Mucosa of stomach (tissue), 1 donor: ENCODE results near the gene TRMT2A.

ENCODE experiments used
- H3K27me3 ChIP-seq: one replicate; pipeline ENCODE4 v1.7.0; 2013; ENCODE audit warnings: mild to moderate bottlenecking, low read length; ENCODE audit not compliant: control insufficient read depth, insufficient read depth
- H3K36me3 ChIP-seq: one replicate; pipeline ENCODE4 v1.7.0; 2013; ENCODE audit warnings: low read length; ENCODE audit not compliant: control insufficient read depth, insufficient read depth
- H3K4me1 ChIP-seq: one replicate; pipeline ENCODE4 v1.7.0; 2013; ENCODE audit warnings: mild to moderate bottlenecking, low read length; ENCODE audit not compliant: control insufficient read depth, insufficient read depth
- H3K4me3 ChIP-seq: one replicate; pipeline ENCODE4 v1.7.0; 2013; ENCODE audit warnings: low read length
- H3K9ac ChIP-seq: one replicate; pipeline ENCODE4 v1.7.0; 2013; ENCODE audit warnings: mild to moderate bottlenecking, low read length, moderate library complexity
- H3K9me3 ChIP-seq: one replicate; pipeline ENCODE4 v1.7.0; 2013; ENCODE audit warnings: mild to moderate bottlenecking, low read length, moderate library complexity; ENCODE audit not compliant: control insufficient read depth
- donor health status: Pancreatic carcinoma.

Gene TRMT2A

DNA sequence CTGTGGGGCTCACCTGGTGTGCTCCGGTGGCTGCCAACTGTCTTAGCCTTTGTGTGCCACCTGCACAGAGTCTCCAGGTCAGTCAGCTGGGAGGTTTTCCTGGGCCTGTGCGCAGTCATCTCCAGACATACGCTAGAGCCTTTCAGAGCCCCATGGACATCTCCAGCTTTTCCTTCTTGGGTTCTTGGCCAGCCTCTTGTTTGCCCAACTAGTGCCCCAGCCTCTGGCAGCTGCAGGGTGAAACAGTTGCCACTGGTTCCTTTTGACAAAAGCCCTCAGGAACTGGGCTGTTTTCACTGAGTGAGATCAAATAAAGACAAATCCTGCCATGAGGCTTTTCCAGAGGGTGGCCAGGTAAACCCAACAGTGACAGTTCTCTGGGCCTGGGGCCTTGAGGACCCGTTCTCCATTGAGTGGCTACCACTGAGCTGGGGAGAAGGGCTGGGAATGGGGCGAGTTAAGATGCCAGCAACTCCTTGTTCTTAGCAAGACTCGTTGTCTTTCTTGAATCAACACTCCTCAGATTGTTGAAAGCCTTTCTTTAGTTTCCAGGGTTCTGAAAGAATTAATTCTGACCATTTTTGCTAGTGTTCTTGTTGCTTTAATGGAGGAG lies 17.8 kb downstream of the TRMT2A start:
- Histone ChIP-seq H3K9me3 (no peaks in the 10 kb centered on the region), H3K27me3 (no peaks in the 10 kb centered on the region), H3K4me1 (no peaks in the 10 kb centered on the region), H3K9ac (no peak overlapping the region), H3K4me3 (no peak overlapping the region), H3K36me3 (peaks cover 15% of the 10 kb centered on the region)

- Histone ChIP-seq H3K4me1 (no peaks in the 10 kb centered on the region), H3K9me3 (no peaks in the 10 kb centered on the region), H3K9ac (no peak overlapping the region), H3K36me3 (peaks cover 14% of the 10 kb centered on the region), H3K27me3 (no peaks in the 10 kb centered on the region), H3K4me3 (no peak overlapping the region)
These were observed 20.2 kb downstream of the TRMT2A start for GRCh38 chr22:20096574-20097420.

- H3K4me3 ChIP-seq = no peak overlapping the region
- H3K36me3 ChIP-seq = peaks cover 23% of the 10 kb centered on the region
- no peaks in the 10 kb centered on the region for H3K27me3 ChIP-seq
- no peak overlapping the region for H3K9ac ChIP-seq
- no peaks in the 10 kb centered on the region for H3K9me3 ChIP-seq
- no peaks in the 10 kb centered on the region for H3K4me1 ChIP-seq
These were observed 21.5 kb downstream of the TRMT2A start for GRCh38 chr22:20095521-20095920.

DNA sequence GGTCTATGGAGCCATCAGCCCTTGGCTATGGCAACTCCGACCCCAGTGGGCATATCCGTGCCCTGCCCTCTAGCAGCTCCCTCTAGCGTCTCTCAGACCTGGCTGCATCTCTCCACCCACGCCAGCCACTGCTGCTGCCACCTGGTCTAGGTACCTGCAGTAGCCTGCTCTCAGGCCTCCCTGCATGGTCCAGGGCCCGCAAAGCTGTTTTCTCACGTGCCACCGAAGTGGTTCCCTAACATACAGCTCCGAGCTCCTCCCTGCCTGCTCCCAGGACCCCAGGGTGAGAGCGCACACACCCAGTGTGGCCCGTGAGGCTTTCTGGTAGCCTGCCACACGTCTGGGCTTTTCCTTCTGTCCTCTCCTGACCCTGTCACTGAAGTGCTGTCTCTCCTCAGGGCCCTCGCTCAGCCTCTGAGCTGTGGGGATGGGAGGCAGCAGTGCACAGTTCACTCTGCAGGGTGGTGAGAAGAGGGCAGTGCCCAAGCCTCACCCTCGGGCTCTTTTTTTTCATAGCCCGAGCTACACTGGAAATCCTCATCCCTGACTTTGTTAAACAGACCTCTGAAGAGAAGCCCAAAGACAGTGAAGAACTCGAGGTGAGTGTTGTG lies 22.7 kb downstream of the TRMT2A start:
- Histone ChIP-seq H3K4me1 (no peaks in the 10 kb centered on the region), H3K36me3 (peaks cover 31% of the 10 kb centered on the region), H3K9ac (no peak overlapping the region), H3K9me3 (no peaks in the 10 kb centered on the region), H3K27me3 (no peaks in the 10 kb centered on the region), H3K4me3 (no peak overlapping the region)

- no peak overlapping the region for H3K9ac ChIP-seq
- peaks cover 32% of the 10 kb centered on the region for H3K36me3 ChIP-seq
- no peaks in the 10 kb centered on the region for H3K27me3 ChIP-seq
These were observed 23.4 kb downstream of the TRMT2A start for GRCh38 chr22:20093418-20094196.

GRCh38 chr22:20092477-20092854 lies 24.6 kb downstream of the TRMT2A start:
- Histone ChIP-seq H3K9ac (no peak overlapping the region), H3K36me3 (peaks cover 33% of the 10 kb centered on the region), H3K27me3 (no peaks in the 10 kb centered on the region), H3K9me3 (no peaks in the 10 kb centered on the region), H3K4me1 (no peaks in the 10 kb centered on the region), H3K4me3 (no peak overlapping the region)

More at GRCh38 chr22:20093418-20094196, 23.4 kb downstream of the TRMT2A start:
- no peak overlapping the region for H3K4me3 ChIP-seq
- no peaks in the 10 kb centered on the region for H3K9me3 ChIP-seq
- no peaks in the 10 kb centered on the region for H3K4me1 ChIP-seq

DNA sequence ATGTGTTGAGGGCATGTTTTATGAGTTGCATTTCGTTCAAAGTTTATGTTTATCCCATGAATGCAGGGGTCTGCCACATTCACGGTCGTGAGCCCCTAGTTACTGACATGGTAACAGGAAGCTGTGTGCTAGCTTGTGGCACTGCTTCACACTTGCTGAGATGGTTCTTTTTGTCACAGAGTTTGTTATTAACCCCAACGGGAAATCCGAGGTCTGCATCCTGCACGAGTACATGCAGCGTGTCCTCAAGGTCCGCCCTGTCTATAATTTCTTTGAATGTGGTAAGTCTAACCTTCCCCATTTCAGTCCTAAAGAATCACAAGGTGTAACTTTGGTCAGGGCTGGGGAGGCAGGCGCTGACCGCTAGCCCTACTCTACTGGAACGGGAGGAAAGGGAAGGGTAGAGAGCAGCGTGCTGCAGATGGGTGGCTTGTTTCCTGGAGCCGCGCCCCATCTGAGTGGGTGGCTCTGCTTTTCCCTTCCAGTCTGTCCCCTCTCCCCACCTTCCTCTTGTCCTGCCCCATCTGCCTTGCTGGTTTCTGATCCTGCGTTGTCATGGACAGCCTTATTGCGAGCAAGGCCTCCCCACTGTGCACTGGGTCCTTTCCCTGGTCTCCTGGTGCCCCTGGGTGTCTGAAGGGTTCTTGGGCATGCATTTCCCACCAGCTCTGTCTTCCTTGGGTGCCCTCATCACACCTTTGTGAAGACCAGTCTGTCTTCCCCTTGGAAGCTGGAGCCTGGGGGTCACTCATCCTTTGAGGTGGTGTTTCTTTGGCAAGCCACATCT lies 25.1 kb downstream of the TRMT2A start:
- peaks cover 39% of the 10 kb centered on the region for H3K36me3 ChIP-seq
- H3K4me3 ChIP-seq = no peak overlapping the region
- no peaks in the 10 kb centered on the region for H3K4me1 ChIP-seq
- H3K27me3 ChIP-seq = no peaks in the 10 kb centered on the region
- H3K9me3 ChIP-seq = no peaks in the 10 kb centered on the region
- no peak overlapping the region for H3K9ac ChIP-seq

DNA sequence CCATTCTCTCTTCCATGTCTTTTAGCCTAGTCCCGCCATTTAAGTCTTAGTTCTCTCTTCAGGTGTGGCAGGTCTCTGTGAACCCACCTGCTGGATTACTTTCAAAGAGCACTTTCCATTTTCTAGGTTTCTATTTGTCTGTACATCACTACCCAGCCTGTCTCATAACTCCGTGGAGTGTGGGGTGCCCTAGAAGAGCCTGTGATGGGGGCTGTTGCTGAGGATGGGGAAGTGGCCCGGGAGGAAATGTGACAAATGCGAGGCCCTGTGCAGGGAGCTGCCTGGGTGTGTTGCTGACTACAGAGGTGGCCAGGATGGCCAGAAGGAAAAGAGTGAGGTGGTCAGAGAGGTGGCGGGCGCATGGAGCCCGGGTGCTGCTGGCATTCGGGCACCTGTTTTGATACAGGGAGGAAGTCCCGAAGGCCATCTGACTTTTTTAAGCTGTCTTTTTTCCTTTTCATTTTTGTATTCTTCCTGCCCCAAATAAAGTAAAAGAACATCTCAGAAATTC lies 26.2 kb downstream of the TRMT2A start:
- no peaks in the 10 kb centered on the region for H3K9me3 ChIP-seq
- H3K9ac ChIP-seq = no peak overlapping the region
- no peaks in the 10 kb centered on the region for H3K27me3 ChIP-seq
- H3K4me3 ChIP-seq = no peak overlapping the region
- H3K36me3 ChIP-seq = peaks cover 39% of the 10 kb centered on the region
- no peaks in the 10 kb centered on the region for H3K4me1 ChIP-seq

DNA sequence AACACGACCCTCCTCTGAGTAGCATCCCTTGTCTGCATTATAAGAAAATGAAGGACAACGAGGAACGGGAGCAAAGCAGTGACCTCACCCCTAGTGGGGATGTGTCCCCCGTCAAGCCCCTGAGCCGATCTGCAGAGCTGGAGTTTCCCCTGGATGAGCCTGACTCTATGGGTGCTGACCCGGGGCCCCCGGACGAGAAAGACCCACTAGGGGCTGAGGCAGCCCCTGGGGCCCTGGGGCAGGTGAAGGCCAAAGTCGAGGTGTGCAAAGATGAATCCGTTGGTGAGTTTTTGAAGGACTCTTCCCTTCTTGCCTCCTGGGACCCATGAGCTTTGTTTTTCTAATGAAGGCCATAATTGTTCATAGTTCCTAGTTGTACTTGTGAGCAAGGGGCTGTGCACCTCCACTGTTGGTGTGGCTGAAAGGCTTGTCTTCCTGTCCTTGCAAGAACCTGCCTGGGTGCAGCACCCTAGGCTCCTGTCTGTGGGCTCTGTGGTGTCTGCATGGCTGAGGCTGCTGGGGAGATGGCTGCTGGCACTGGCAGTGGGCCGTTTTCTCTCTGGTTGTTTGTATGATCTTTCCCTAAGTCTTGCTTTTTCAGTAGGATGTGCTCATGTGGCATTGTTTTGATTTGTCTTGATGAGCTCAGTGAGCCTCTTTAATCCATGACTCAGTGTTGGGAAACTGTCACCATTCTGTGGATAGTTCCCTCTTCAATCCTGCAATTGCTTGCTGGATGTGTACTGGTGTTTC lies 26.9 kb downstream of the TRMT2A start:
- Histone ChIP-seq H3K27me3 (no peaks in the 10 kb centered on the region), H3K9me3 (no peaks in the 10 kb centered on the region), H3K4me1 (peaks cover under 1% of the 10 kb centered on the region), H3K4me3 (no peak overlapping the region), H3K9ac (no peak overlapping the region), H3K36me3 (peaks cover 39% of the 10 kb centered on the region)

DNA sequence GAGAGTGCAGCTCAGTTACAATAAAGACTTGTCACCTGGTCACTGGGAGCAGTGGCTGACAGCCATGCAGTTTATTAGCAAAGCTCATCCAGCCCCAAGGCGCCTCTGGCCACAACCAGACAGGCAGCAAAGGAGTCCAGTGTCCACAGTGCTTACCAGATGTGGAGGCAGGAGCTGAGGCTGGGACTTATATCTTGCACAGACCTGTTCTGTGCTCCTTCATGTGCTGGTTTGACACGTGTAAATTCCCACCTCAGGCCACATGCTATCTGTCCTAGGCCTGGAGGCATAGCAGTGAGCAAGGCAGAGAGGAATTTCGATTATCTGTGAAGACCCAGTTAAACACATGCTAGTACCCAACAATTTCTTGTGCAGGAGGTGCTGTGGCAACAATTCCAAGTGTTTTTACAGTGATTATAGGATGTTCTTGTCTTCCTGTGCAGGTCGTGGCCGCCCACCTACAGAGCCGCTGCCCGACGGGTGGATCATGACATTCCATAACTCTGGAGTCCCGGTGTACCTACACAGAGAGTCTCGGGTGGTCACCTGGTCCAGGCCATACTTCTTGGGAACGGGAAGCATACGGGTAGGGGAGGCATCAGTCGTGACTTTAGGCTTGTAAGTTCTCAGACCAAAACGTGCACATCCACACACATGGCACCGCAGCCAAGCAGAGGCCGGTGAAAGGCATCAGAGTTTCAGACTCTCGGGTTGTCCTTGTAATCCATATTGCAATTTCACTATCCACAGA lies 27.6 kb downstream of the TRMT2A start:
- H3K4me1 ChIP-seq = peaks cover 8% of the 10 kb centered on the region
- H3K36me3 ChIP-seq = peaks cover 37% of the 10 kb centered on the region

More for the DNA sequence above, 27.6 kb downstream of the TRMT2A start:
- Histone ChIP-seq H3K4me3 (no peak overlapping the region), H3K27me3 (no peaks in the 10 kb centered on the region), H3K9me3 (no peaks in the 10 kb centered on the region), H3K9ac (no peak overlapping the region)
